OCI-LY1 (cell line): ENCODE measurements around the gene PSMG4.

ENCODE experiments used
- EZH2 ChIP-seq: fragments of 200-600 bp; sonication (generic), shearing (Covaris generic); IDR thresholded peaks from 2 replicates; pipeline ENCODE4 v1.8.0; 2017; ENCODE audit warnings: borderline replicate concordance, mixed run types, mild to moderate bottlenecking, antibody characterized with exemption, low read length, moderate library complexity, mixed read lengths
- TF ChIP-seq, protein P1 (sequence below): fragments of 200-600 bp; sonication (generic), shearing (Covaris generic); IDR thresholded peaks from 2 replicates; pipeline ENCODE4 v1.5.1; 2017; ENCODE audit warnings: mild to moderate bottlenecking, antibody characterized with exemption, low read length, moderate library complexity, mixed read lengths

DNA sequence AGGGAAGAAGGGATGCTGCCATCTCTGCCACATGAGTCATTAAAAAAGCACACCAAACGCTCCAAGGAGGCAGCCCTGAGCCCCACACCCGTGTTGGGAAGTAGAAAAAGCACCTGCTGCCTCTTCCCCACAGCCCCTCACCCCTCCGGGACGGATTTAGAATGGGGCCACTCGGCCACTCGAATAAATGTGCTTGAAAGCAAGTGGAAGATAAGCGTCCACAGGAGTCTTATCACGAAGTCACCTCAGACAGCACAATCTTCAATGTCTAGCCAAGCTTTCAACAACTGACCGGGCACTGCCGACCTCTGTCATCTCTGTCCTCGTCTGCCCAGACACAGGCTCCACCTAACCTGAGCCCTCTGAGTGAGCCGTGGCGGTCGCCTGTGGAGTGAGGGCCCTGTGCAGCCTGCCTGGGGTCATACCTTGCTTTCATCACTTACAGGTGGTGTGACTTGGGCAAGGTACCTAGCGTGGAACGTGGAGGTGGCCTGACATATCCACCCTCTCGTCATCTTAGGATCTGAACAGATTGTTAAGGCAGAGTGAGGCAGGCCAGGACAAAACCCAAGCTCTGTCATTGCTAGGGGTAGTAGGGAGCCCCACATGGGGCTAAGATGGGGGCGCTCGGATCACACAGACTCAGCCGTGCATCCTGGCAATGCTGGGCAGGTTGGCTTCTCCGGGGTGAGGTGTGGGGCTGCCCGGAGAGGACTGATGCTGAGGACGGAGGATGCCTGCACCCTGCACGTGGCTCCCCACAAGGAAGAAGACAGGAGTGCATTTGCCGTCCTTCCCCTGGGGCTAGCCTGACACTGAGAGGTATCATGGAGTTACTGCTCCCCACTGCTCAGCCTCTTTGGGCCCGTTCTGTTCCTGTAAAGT, 34.8 kb downstream of the PSMG4 start:
- no peak for TF ChIP-seq EZH2
- TF ChIP-seq, protein P1, sequence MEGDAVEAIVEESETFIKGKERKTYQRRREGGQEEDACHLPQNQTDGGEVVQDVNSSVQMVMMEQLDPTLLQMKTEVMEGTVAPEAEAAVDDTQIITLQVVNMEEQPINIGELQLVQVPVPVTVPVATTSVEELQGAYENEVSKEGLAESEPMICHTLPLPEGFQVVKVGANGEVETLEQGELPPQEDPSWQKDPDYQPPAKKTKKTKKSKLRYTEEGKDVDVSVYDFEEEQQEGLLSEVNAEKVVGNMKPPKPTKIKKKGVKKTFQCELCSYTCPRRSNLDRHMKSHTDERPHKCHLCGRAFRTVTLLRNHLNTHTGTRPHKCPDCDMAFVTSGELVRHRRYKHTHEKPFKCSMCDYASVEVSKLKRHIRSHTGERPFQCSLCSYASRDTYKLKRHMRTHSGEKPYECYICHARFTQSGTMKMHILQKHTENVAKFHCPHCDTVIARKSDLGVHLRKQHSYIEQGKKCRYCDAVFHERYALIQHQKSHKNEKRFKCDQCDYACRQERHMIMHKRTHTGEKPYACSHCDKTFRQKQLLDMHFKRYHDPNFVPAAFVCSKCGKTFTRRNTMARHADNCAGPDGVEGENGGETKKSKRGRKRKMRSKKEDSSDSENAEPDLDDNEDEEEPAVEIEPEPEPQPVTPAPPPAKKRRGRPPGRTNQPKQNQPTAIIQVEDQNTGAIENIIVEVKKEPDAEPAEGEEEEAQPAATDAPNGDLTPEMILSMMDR, result no peak
